ELR (cell line): ENCODE results near the gene PRKCA.

Source experiments
- DNase-seq: peaks from one replicate; pipeline ENCODE4 v3.0.0-alpha.2; 2015; ENCODE audit warnings: low read depth

The PRKCA gene

GRCh38 chr17:66625311-66625767 is 322.9 kb downstream of the PRKCA start:
- peak; percentile 69 for DNase-seq

- DNase-seq, result no peak
Measured at GRCh38 chr17:66627985-66628384, 325.6 kb downstream of the PRKCA start.

DNA sequence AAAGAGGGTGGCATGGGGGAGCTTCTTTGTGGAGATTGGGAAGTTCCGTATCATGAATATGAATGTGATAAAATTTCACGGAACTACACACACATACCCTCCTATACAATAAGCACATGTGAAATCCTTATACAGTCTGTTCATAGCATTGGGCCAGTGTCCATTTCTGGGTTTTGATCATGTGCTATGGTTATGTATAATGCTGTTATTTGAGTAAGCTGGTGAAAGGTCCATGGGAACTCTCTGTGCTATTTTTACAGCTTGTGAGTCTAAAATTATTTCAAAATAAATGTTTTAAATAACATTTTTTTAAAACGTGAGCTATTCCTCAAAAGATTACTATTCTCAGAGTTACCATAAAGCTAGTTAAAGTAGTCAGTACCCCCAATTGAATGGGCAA is 327.3 kb downstream of the PRKCA start:
- no peak for DNase-seq

GRCh38 chr17:66630379-66630778 is 328.0 kb downstream of the PRKCA start:
- DNase-seq, result no peak

GRCh38 chr17:66630828-66631472 is 328.5 kb downstream of the PRKCA start:
- DNase-seq, result no peak

- DNase-seq, result no peak
Measured at GRCh38 chr17:66632731-66633130, 330.3 kb downstream of the PRKCA start.

DNA sequence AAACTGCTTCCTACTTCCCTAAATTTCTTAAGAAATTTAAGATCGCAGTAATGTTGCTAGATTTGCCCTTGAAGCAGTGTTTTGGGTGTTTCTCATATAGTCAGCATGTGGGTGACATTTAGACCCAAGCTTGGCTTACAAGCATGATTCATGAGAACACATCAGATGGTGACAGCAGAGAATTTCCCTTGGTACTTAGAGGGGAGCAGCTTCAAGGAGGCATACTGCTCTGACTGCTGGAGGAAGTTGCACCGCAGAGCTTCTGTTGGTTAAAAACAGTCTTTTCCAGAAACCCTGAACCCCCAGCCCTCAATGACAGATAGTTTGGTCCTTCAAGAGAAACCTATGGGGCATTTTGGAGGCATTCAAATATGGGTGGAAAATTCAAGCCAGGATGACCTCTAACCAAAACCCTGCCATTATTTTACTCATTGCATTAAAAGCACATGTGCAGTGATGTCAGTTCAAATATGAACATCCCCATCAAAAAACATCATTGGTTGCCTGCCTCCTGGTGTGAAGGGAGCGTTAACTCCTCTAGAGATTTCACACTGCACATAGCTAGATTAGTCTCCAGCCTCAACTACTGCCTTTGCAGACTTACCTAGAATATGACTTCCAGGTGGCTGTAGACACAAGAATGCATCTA is 331.0 kb downstream of the PRKCA start:
- peak; percentile 45 for DNase-seq

DNA sequence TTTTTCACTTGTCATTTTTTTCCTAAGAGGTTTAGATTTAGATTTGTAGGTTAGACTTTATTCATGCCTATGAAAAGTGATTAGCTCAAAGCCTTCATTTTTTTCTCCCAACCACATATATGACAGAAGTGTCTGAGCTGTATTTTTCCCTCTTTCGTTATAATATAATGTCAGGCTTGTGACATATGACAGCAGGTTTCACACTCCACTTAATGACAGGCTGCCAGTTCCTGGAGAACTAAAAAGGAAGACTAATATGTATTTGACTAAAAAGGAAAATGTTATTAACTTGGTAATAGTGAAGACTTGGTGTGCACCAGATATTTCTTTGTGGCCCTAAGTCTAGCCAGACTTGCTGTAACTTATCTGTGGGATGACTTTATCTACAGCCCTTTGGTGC is 331.8 kb downstream of the PRKCA start:
- DNase-seq, result no peak

DNA sequence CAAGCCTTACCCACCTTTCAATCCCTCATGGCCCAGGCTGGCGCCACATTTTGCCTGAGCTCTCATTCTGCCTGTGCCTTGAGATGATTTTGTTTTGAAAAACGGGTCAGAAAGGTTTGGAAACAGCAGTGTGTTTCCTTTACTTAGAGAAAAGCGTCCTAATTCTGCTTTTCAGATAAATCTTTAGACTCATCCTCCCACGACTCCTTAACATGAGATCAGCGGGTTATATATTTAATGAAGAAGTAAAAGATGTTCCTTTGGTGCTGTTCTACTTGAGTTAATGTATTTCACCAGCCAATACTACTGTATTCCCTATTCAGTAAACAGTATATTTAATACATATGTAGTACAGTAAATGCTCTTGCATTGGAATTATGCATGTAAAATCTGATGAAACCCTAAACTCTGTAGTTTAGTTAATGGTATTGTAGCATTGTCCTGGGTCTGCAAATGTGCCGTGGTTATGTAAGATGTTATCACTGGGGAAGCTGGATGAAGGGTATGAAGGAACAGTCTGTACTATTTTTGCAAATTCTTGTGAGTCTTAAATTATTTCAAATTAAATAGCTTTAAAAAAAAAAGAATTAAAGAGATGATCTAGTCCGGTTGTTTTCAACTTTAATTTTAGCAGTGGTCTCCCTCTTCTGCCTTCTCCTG is 333.1 kb downstream of the PRKCA start:
- no peak for DNase-seq

GRCh38 chr17:66636111-66636510 is 333.7 kb downstream of the PRKCA start:
- DNase-seq, result peak; percentile 35

DNA sequence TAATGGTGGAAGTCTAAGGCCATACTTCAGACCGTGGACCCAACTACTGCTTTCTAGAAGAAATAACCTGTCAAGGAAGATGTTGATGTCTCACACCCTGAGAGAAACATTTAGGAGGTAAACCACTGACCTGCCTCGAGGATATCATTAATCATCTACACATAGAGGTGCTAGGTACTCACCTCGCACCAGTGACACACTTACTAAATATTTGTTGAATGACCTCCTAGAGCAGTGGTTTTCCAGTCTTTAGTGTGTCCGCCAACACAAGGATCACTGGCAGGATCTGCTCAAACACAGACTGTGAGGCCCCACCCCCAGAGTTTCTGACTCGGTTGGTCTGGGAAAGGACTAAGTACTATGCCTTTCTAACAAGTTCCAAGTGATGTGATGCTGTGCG is 335.1 kb downstream of the PRKCA start:
- no peak for DNase-seq

DNA sequence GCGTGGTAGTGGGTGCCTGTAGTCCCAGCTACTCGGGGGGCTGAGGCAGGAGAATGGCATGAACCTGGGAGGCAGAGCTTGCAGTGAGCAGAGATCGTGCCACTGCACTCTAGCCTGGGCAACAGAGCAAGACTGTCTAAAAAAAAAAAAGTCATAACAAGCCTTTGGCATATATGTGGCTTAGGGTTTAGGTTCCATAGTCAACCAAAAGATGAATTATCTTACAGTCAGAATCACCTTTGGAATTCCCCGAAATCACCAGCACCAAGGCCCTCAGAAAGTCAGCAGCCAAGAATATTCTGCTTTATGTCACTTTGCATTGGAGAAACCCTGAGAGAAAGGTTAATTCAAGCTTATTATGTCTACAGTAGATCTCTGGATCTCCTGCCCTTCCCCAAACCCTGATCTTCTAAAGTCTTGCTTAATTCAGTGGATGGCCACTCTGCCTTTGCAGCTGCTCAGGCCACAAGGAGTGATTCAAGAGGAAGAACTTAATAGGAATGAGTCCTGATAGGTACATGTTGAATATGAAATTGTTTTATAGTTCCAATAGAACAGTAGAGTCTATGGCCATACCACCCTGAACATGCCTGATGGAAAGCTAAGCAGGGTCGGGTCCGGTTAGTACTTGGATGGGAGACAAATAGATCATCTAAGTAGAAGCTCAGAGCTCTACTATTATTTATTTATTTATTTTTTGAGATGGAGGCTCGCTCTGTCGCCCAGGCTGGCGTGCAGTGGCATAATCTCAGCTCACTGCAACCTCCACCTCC is 336.5 kb downstream of the PRKCA start:
- DNase-seq, result no peak

DNA sequence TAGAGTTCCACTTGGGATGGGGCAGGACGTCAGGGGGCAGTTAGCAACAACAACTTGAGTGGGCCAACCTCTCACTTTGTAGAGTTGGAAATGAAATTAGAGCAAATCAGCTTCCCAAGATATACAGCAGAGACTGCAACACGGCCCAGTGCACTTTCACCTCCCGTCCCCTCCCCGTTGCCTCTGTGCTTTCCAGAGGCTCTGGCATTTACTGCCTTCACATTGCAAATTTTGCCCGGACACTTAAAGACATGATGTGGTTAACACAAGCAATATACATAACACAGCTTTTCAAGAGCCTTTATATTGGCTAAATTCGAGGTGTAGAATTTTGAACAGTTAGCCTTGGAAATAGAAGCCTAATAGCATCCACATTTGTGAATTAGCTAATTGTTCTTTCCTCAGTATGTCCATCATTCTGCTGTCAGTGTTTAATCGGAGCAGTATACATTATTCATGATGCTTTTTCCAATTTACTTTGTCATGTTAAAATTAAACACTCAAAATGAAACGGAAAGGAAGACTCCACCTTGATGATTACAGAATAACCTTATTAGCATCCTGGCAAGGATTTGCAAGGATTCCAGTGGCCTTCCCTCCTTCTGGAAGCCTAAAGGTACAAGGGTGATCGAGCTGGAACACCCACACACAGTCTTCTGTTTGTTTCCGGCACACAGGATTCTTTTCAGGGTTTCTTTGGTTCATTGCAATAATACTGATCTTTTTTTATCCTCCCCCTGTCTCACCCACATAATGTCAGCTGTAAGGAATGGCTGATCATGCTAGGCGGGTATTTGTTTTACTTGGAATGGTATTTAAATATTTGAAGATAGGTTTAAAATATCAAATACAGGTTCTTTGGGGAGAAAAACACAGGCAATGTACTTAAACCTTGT is 341.6 kb downstream of the PRKCA start:
- DNase-seq, result no peak

DNA sequence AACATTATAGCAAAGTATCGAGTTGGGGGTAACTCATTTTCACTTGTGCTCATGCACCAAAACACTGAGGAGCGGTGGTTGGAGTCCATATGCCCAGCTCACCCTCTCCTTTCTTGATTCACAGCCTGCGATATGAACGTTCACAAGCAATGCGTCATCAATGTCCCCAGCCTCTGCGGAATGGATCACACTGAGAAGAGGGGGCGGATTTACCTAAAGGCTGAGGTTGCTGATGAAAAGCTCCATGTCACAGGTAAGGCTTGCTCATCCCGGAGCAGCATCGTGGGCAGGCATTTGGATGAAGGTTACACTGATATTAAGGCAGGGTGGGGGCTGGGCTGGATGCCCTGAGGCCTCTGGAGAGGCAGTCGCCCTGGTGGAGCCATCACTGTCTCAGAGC is 342.8 kb downstream of the PRKCA start:
- DNase-seq, result no peak

- no peak for DNase-seq
Measured at GRCh38 chr17:66647391-66647983, 345.1 kb downstream of the PRKCA start.

- no peak for DNase-seq
Measured at GRCh38 chr17:66649818-66650543, 347.6 kb downstream of the PRKCA start.

DNA sequence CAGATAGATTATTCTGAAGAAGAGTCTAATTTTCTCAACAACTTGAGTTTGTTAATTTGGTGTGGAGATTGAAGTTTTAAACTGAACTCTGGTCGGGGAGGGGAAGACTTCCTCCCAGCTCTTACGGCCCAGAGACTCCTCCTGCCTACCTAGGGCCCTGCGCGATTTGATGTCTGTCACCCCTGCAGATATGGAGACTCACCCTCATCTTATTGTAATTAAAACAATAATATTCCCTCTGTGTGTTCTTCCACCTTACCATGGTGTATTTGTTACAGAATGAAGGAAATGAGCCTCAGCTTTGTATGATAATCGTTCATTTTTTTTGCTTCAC is 348.1 kb downstream of the PRKCA start:
- no peak for DNase-seq

DNA sequence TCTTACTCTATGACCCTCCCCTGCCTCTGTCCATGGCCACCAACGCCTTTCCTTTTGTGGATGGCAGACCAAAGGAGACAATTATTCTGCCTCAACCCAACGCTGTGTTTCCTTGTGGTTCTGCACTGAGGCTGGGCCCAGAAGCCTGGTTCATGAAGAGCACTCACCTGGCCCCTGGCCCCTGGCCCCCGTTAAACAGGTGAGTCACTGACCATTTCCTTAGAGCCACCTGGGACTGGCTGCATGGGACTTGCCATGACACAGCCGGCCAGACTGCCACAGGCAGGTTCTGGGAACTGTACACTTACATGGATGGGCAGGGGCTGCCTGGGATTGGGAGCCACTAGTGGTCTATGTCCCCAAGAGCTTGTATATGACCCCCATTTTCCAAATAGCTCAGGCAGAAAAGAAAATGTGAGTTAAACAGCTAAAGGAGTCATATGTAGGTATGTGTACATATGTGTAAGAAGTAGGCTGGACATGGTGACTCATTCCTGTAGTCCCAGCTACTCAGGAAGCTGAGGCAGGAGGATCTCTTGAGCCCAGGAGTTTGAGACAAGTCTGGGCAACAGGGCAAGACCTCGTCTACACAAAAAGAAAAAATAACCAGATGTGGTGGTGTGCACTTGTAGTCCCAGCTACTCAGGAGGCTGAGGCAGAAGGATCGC is 350.6 kb downstream of the PRKCA start:
- DNase-seq, result peak; percentile 68

DNA sequence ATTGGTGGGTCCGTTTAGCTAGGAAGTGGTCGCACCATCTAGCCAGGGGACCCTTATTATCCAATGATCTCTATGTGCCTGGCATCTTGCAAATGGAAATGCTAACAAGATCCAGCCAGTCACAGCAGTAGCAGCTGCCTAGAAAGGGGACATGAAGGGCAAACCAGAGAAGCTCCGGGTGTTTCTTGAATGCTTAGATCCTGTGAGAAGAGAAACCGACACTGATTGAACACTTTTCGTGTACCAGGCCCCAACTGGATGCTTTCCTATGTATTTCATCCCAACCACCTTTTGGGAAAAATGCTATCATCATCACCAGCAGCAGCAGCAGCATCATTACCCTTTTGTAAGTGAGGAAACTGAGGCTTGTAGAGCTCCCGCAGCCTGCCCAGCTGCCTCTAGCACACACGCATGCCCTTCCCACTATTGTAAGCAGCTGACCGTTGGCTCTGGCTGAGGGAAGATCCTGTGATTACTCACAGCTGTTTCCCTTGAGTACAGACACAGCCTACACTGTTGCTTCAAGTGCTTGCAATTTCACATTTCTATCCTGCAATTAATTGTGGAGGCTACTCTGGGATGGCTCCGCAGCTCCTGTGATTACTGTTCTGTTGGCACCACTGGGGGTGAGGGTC is 351.8 kb downstream of the PRKCA start:
- DNase-seq, result peak; percentile 16

DNA sequence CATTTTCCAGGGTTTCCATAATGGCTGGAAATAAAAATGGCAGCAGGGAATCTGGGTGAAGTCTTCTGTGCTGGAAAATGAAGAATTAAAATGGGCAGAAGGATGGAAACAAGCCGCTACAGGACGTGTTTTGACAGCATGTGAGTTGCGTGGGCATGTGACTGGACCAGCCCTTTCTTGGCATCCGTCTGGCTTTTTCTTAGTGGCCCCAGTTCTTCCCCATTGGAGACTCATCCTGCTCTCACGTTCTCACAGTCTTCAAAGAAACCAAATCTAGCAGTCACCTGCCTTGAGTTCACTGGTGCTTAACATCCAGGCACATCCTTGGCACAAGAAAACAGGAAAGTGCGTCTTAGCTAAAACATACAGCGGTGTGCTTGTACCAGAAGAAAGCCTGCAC is 352.4 kb downstream of the PRKCA start:
- DNase-seq, result no peak
